Neural cell (in vitro differentiated cells): ENCODE data around the gene GAPVD1. TPM values are rescaled to one million over a fixed set of nuclear protein-coding genes. Genes with fewer than 3 reads are reported as not detected.

Experiments
- H2AFZ ChIP-seq: fragments of 200-600, 300-800 bp; sonication (generic), shearing (Covaris generic); 2 replicates; pipeline ENCODE4 v1.6.0; 2014; ENCODE audit warnings: low read depth, mild to moderate bottlenecking, antibody characterized with exemption, low read length, moderate library complexity
- H3F3A ChIP-seq: fragments of 200-600 bp; shearing (Covaris generic); 2 replicates; pipeline ENCODE4 v1.6.1; 2016; ENCODE audit warnings: mild to moderate bottlenecking, moderate library complexity, mixed read lengths, antibody characterized with exemption, low read length; ENCODE audit not compliant: insufficient read depth, poor library complexity, severe bottlenecking
- H3K27ac ChIP-seq: fragments of 200-600, 300-800 bp; sonication (generic), shearing (Covaris generic); 2 replicates; pipeline ENCODE4 v1.5.1; 2014; ENCODE audit warnings: mild to moderate bottlenecking, low read length, moderate library complexity
- H3K27me3 ChIP-seq: fragments of 300-800, 200-600 bp; sonication (generic), shearing (Covaris generic); 2 replicates; pipeline ENCODE4 v1.6.0; 2014; ENCODE audit warnings: mild to moderate bottlenecking, low read depth, low read length, moderate library complexity; ENCODE audit not compliant: insufficient read depth
- H3K36me3 ChIP-seq: fragments of 300-800, 200-600 bp; sonication (generic), shearing (Covaris generic); 2 replicates; pipeline ENCODE4 v1.5.1; 2014; ENCODE audit warnings: mild to moderate bottlenecking, antibody characterized with exemption, low read length, moderate library complexity; ENCODE audit not compliant: insufficient read depth
- H3K4me2 ChIP-seq: fragments of 300-800, 200-600 bp; sonication (generic), shearing (Covaris generic); 2 replicates; pipeline ENCODE4 v1.6.0; 2014; ENCODE audit warnings: mild to moderate bottlenecking, low read length
- H3K4me3 ChIP-seq: fragments of 300-800, 200-600 bp; sonication (generic), shearing (Covaris generic); 2 replicates; pipeline ENCODE4 v1.5.1; 2014; ENCODE audit warnings: mild to moderate bottlenecking, low read length, moderate library complexity
- H3K79me2 ChIP-seq: fragments of 200-600 bp; shearing (Covaris generic); replicated peaks from 2 replicates; pipeline ENCODE4 v1.6.0; 2014; ENCODE audit warnings: mild to moderate bottlenecking, low read length, moderate library complexity; ENCODE audit not compliant: insufficient read depth
- H3K9ac ChIP-seq: fragments of 300-800, 200-600 bp; sonication (generic), shearing (Covaris generic); 2 replicates; pipeline ENCODE4 v1.6.1; 2016; ENCODE audit warnings: mild to moderate bottlenecking, low read length, mixed read lengths
- H3K9me2 ChIP-seq: fragments of 200-600 bp; shearing (Covaris generic); 2 replicates; pipeline ENCODE4 v1.6.1; 2016; ENCODE audit warnings: mild to moderate bottlenecking, low read length, mixed read lengths; ENCODE audit not compliant: insufficient read depth
- H3K9me3 ChIP-seq: fragments of 200-600, 300-800 bp; sonication (generic), shearing (Covaris generic); 2 replicates; pipeline ENCODE4 v1.6.1; 2016; ENCODE audit warnings: mild to moderate bottlenecking, mixed run types, low read length, moderate library complexity, mixed read lengths
- H4K20me1 ChIP-seq: fragments of 200-600 bp; shearing (Covaris generic); 2 replicates; pipeline ENCODE4 v1.6.1; 2016; ENCODE audit warnings: mild to moderate bottlenecking, mixed run types; ENCODE audit not compliant: insufficient read depth
- EP300 ChIP-seq: fragments of 450-650 bp; conservative IDR thresholded peaks from 2 replicates; pipeline ENCODE4 v1.6.1; 2014; ENCODE audit warnings: antibody characterized with exemption, mild to moderate bottlenecking, moderate library complexity; ENCODE audit not compliant: poor library complexity, severe bottlenecking
- EZH2 ChIP-seq: fragments of 200-600, 300-800 bp; shearing (Covaris generic), sonication (generic); IDR thresholded peaks from 2 replicates; pipeline ENCODE4 v1.6.1; 2014; ENCODE audit warnings: antibody characterized with exemption, low read length, borderline replicate concordance, mild to moderate bottlenecking; ENCODE audit not compliant: insufficient read depth, poor library complexity, severe bottlenecking
- MXI1 ChIP-seq: fragments of 450-650 bp; conservative IDR thresholded peaks from 2 replicates; pipeline ENCODE4 v1.6.1; 2014; ENCODE audit warnings: antibody characterized with exemption, mild to moderate bottlenecking; ENCODE audit not compliant: poor library complexity, severe bottlenecking
- POLR2AphosphoS5 ChIP-seq: IDR thresholded peaks from 2 replicates; pipeline ENCODE4 v1.6.1; 2012
- RAD21 ChIP-seq: fragments of 450-650 bp; conservative IDR thresholded peaks from 2 replicates; pipeline ENCODE4 v1.6.1; 2014; ENCODE audit warnings: antibody characterized with exemption, mild to moderate bottlenecking, moderate library complexity
- SMC3 ChIP-seq: fragments of 450-650 bp; conservative IDR thresholded peaks from 2 replicates; pipeline ENCODE4 v1.6.1; 2014; ENCODE audit warnings: antibody characterized with exemption, mild to moderate bottlenecking, moderate library complexity; ENCODE audit not compliant: poor library complexity
- TAF1 ChIP-seq: IDR thresholded peaks from 2 replicates; pipeline ENCODE4 v1.6.1; 2012; ENCODE audit warnings: low read depth
- polyA plus RNA-seq: library from polyadenylated mRNA; depleted of rRNA; stranded (reverse); fragments of >200 nt; gene quantifications from 2 replicates; pipeline ENCODE4 v1.2.3, GENCODE V29; 2014
- TF ChIP-seq, protein P1 (sequence below): IDR thresholded peaks from 2 replicates; pipeline ENCODE4 v1.6.1; 2012; ENCODE audit warnings: borderline replicate concordance
- TF ChIP-seq, protein P2 (sequence below): fragments of 450-650 bp; IDR thresholded peaks from 2 replicates; pipeline ENCODE4 v1.5.1; 2014; ENCODE audit warnings: antibody characterized with exemption, mild to moderate bottlenecking, moderate library complexity; ENCODE audit not compliant: poor library complexity, severe bottlenecking

Gene GAPVD1
- polyA plus RNA-seq, 1 donor from 2014 or later: 49.2 TPM

DNA sequence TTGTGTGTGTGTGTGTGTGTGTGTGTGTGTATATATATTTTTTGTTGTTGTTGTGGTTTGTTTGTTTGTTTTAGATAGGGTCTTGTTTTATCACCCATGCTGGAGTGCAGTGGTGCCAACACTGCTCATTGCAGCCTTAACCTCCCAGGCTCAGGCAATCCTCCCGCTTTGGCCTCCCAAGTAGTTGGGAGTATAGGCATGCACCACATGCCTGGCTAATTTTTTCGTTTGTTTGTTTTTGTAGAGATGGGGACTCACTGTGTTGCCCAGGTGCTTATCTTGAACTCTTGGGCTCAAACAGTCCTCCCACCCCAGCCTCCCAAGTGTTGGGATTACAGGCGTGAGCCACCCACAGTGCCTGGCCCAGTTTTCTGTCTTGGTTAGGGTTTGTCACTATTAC is 77.3 kb downstream of the GAPVD1 start:
- TF ChIP-seq POLR2AphosphoS5 (no peak), MXI1 (no peak), EZH2 (no peak), EP300 (no peak), SMC3 (no peak), RAD21 (no peak), TAF1 (no peak)
- TF ChIP-seq, protein P1, sequence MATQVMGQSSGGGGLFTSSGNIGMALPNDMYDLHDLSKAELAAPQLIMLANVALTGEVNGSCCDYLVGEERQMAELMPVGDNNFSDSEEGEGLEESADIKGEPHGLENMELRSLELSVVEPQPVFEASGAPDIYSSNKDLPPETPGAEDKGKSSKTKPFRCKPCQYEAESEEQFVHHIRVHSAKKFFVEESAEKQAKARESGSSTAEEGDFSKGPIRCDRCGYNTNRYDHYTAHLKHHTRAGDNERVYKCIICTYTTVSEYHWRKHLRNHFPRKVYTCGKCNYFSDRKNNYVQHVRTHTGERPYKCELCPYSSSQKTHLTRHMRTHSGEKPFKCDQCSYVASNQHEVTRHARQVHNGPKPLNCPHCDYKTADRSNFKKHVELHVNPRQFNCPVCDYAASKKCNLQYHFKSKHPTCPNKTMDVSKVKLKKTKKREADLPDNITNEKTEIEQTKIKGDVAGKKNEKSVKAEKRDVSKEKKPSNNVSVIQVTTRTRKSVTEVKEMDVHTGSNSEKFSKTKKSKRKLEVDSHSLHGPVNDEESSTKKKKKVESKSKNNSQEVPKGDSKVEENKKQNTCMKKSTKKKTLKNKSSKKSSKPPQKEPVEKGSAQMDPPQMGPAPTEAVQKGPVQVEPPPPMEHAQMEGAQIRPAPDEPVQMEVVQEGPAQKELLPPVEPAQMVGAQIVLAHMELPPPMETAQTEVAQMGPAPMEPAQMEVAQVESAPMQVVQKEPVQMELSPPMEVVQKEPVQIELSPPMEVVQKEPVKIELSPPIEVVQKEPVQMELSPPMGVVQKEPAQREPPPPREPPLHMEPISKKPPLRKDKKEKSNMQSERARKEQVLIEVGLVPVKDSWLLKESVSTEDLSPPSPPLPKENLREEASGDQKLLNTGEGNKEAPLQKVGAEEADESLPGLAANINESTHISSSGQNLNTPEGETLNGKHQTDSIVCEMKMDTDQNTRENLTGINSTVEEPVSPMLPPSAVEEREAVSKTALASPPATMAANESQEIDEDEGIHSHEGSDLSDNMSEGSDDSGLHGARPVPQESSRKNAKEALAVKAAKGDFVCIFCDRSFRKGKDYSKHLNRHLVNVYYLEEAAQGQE: no peak
- TF ChIP-seq, protein P2, sequence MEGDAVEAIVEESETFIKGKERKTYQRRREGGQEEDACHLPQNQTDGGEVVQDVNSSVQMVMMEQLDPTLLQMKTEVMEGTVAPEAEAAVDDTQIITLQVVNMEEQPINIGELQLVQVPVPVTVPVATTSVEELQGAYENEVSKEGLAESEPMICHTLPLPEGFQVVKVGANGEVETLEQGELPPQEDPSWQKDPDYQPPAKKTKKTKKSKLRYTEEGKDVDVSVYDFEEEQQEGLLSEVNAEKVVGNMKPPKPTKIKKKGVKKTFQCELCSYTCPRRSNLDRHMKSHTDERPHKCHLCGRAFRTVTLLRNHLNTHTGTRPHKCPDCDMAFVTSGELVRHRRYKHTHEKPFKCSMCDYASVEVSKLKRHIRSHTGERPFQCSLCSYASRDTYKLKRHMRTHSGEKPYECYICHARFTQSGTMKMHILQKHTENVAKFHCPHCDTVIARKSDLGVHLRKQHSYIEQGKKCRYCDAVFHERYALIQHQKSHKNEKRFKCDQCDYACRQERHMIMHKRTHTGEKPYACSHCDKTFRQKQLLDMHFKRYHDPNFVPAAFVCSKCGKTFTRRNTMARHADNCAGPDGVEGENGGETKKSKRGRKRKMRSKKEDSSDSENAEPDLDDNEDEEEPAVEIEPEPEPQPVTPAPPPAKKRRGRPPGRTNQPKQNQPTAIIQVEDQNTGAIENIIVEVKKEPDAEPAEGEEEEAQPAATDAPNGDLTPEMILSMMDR: no peak
- no peaks in the 10 kb centered on the region for H3K9me3 ChIP-seq
- no peaks in the 10 kb centered on the region for H3K79me2 ChIP-seq
- no peak overlapping the region for H3K9ac ChIP-seq
- H2AFZ ChIP-seq: no peak overlapping the region
- H4K20me1 ChIP-seq: no peaks in the 10 kb centered on the region
- H3K9me2 ChIP-seq: no peaks in the 10 kb centered on the region
- no peak overlapping the region for H3K4me3 ChIP-seq
- H3K27ac ChIP-seq: no peak overlapping the region
- H3K36me3 ChIP-seq: no peaks in the 10 kb centered on the region
- no peaks in the 10 kb centered on the region for H3K27me3 ChIP-seq
- no peaks in the 10 kb centered on the region for H3F3A ChIP-seq
- H3K4me2 ChIP-seq: no peak overlapping the region

DNA sequence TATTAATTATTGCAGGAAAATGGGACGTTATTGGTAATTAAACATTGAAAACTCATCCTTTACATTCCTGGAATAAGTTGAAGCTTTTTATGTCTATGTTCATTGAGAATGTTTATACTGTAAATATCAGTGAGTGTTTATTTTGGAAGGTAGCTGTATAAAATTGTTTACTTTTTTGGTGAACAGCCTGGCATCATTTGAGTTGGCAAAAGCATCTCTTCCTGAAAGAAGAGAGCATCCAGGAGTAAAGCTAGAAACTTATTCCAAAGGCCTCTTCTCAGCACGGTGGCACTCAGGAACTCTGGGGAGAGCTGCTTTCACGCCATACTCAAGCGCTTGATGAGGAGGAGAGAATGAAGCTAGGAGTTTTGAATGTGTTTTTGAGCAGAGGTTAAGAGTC is 79.9 kb downstream of the GAPVD1 start:
- Histone ChIP-seq H3F3A (no peaks in the 10 kb centered on the region), H2AFZ (no peak overlapping the region), H3K9ac (no peak overlapping the region), H3K36me3 (no peaks in the 10 kb centered on the region), H3K27me3 (no peaks in the 10 kb centered on the region), H3K9me2 (no peaks in the 10 kb centered on the region), H3K4me3 (no peak overlapping the region), H3K79me2 (no peaks in the 10 kb centered on the region), H4K20me1 (no peaks in the 10 kb centered on the region), H3K27ac (no peak overlapping the region), H3K9me3 (no peaks in the 10 kb centered on the region), H3K4me2 (no peak overlapping the region)
- TF ChIP-seq EP300 (no peak), MXI1 (no peak), EZH2 (no peak), SMC3 (no peak), RAD21 (no peak), TAF1 (no peak), POLR2AphosphoS5 (no peak)
- TF ChIP-seq, protein P1: no peak
- TF ChIP-seq, protein P2: no peak
